ENCODE results near the gene MCOLN3. TPM values are rescaled to one million over a fixed set of nuclear protein-coding genes. Genes with fewer than 3 reads are reported as not detected.

MCOLN3 gene
- total RNA-seq, 6 experiments from 2014 or later: 0.09 to 0.51 (median 0.28) TPM

DNA sequence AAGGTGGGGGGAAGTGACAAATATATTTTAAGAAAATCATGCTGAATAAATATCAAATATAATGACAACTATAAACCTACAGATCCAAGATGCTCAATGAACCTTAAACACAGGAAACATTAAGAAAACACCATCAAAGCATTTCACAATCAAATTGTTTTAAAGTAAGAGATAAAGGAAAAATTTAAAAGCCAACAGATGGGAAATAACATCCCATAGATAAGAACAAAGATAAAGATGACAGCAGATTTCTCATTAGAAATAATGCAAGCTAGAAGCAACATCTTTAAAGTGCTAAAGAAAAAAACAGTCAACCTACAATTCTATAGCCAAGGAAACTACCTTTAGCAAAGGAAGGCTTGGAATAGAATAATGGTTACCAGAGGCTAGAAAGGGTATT, 17.8 kb downstream of the MCOLN3 start:
- Mint-ChIP-seq H3K27me3 (ENCODE audit: insufficient read depth) (peaks cover 4% of the 10 kb centered on the region; the same call in 1 of the 2 replicates), H3K27ac (no peak overlapping the region)
- TF ChIP-seq, protein P1, sequence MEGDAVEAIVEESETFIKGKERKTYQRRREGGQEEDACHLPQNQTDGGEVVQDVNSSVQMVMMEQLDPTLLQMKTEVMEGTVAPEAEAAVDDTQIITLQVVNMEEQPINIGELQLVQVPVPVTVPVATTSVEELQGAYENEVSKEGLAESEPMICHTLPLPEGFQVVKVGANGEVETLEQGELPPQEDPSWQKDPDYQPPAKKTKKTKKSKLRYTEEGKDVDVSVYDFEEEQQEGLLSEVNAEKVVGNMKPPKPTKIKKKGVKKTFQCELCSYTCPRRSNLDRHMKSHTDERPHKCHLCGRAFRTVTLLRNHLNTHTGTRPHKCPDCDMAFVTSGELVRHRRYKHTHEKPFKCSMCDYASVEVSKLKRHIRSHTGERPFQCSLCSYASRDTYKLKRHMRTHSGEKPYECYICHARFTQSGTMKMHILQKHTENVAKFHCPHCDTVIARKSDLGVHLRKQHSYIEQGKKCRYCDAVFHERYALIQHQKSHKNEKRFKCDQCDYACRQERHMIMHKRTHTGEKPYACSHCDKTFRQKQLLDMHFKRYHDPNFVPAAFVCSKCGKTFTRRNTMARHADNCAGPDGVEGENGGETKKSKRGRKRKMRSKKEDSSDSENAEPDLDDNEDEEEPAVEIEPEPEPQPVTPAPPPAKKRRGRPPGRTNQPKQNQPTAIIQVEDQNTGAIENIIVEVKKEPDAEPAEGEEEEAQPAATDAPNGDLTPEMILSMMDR (IDR thresholded peaks at IDR 0.05): no peak

DNA sequence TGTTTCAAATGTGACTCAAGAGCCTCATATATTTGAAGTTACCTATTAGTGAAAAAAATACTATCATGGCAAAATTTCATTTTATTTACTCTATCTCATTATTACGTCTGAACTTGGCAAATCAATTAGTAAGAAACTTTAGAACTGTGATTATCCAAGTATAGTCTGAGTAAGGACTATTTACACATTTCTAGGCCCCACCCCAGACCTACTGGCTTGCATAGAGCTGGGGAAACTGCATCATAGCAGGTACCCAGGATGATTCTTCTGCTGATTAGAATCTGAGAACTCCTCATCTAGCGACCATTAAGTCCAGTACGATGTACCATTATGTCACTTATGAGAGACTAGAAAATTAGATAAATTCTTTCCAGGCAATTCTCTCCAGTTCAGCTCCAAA, 20.1 kb downstream of the MCOLN3 start:
- no peaks in the 10 kb centered on the region for H3K36me3 Mint-ChIP-seq (ENCODE audit: low read depth)
- H3K4me1 Mint-ChIP-seq (ENCODE audit: low read depth): peaks cover 14% of the 10 kb centered on the region; the same call in 1 of the 2 replicates
- no peak for DNase-seq
- no peak overlapping the region for H3K27ac Mint-ChIP-seq
- TF ChIP-seq, protein P1 (IDR thresholded peaks at IDR 0.05): no peak
- H3K4me3 Mint-ChIP-seq: no peak overlapping the region
- no peaks in the 10 kb centered on the region for H3K9me3 Mint-ChIP-seq
- H3K27me3 Mint-ChIP-seq (ENCODE audit: insufficient read depth): no peaks in the 10 kb centered on the region; the same call in 1 of the 2 replicates

More for the DNA sequence above, 17.8 kb downstream of the MCOLN3 start:
- Mint-ChIP-seq H3K36me3 (ENCODE audit: low read depth) (no peaks in the 10 kb centered on the region), H3K4me3 (no peak overlapping the region), H3K9me3 (no peaks in the 10 kb centered on the region), H3K4me1 (ENCODE audit: low read depth) (peaks cover 16% of the 10 kb centered on the region; the same call in 1 of the 2 replicates)
- no peak for DNase-seq

DNA sequence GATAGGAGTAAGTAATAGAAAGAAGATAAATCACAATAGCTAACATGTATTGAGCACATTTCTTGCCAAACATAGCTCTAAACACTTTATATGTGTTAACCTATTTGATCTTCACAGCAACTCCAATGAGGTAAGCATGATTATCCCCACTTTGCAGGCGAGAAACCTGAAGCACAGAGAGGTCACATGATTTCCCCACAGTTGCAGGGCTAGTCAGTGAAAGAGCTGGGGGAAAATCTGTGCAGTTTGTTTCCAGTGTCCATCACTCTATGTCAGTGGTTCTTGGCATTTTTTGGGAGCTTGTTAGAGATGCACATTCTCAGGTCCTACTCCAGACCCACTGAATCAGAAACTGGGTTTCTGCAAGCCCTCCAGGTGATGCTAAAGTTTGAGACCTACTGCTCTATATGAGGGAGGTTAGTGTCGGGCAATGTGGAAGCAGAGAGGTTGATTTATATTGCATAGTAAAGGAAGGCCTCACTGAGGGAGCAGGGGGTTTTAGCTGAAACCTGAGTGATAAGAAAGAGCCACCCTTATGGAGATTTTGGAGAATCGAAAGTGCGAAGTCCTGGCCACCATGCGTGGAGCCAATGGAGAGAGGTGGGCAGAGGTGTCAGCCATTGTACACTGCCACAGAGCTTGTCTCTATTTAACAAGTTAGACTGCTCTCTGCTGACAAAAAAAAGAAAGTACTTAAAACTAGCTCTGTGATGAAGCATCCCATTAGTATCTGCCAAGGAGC, 20.9 kb downstream of the MCOLN3 start:
- no peaks in the 10 kb centered on the region; the same call in 1 of the 2 replicates for H3K27me3 Mint-ChIP-seq (ENCODE audit: insufficient read depth)
- peak; percentile 1 for DNase-seq
- H3K9me3 Mint-ChIP-seq: no peaks in the 10 kb centered on the region
- H3K4me1 Mint-ChIP-seq (ENCODE audit: low read depth): peaks cover 6% of the 10 kb centered on the region; the same call in 1 of the 2 replicates
- H3K4me3 Mint-ChIP-seq: no peak overlapping the region
- TF ChIP-seq, protein P1 (IDR thresholded peaks at IDR 0.05): no peak
- no peak overlapping the region for H3K27ac Mint-ChIP-seq
- no peaks in the 10 kb centered on the region for H3K36me3 Mint-ChIP-seq (ENCODE audit: low read depth)

DNA sequence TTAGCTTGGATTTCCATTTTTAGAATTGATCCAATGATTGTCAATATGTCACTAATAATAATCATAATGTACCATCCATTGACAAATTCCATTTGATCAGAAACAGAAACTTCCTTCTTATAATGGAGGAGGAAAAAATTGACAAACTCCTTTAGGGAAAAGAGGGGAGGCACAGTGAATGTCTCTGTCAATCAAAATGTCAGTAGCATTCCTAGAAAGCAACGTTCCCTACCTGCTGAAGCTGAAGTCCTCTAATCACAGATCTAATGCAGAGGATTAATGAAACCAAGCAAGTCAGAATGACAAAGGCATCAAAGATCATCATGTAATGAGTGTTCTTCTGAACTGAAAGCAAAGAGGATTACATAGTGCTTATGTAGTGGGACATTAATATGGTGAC, 22.4 kb downstream of the MCOLN3 start:
- Mint-ChIP-seq H3K27ac (no peak overlapping the region), H3K4me3 (no peak overlapping the region), H3K4me1 (ENCODE audit: low read depth) (0 out of 2 replicates have a peak, but pooled peaks cover 6% of the 10 kb centered on the region), H3K9me3 (no peaks in the 10 kb centered on the region), H3K27me3 (ENCODE audit: insufficient read depth) (no peaks in the 10 kb centered on the region; the same call in 1 of the 2 replicates), H3K36me3 (ENCODE audit: low read depth) (no peaks in the 10 kb centered on the region)
- TF ChIP-seq, protein P1 (IDR thresholded peaks at IDR 0.05): no peak
- DNase-seq: no peak

GRCh38 chr1:85024736-85025135, 23.6 kb downstream of the MCOLN3 start:
- Mint-ChIP-seq H3K36me3 (ENCODE audit: low read depth) (no peaks in the 10 kb centered on the region), H3K4me1 (ENCODE audit: low read depth) (no peaks in the 10 kb centered on the region), H3K4me3 (no peak overlapping the region), H3K27ac (no peak overlapping the region), H3K9me3 (no peaks in the 10 kb centered on the region), H3K27me3 (ENCODE audit: insufficient read depth) (peaks cover 2% of the 10 kb centered on the region)
- DNase-seq: no peak
- TF ChIP-seq, protein P1 (IDR thresholded peaks at IDR 0.05): no peak
